Mucosa of descending colon (tissue), 3 donors: ENCODE results near the gene UNC93A. TPM values are rescaled to one million over a fixed set of nuclear protein-coding genes. Genes with fewer than 3 reads are reported as not detected.
"Not testable (repeated sequence)": the region's sequence is repeated elsewhere in the genome, so short reads cannot be mapped to it uniquely, and the experiment has no call there.

Source experiments
- ATAC-seq: fragments of 200-7000 bp; cut with Tn5 transposase; one replicate; pipeline ENCODE4 v1.9.1; 2020; ENCODE audit warnings: mild to moderate bottlenecking, moderate library complexity
- DNase-seq, 3 donors: peaks; one replicate each; pipeline ENCODE4 v3.0.0-alpha.2; 2020
- H3K36me3 ChIP-seq: fragments of 200-600 bp; one replicate; pipeline ENCODE4 v1.8.0; 2021; ENCODE audit warnings: low read depth, mild to moderate bottlenecking
- H3K4me1 ChIP-seq: fragments of 200-600 bp; one replicate; pipeline ENCODE4 v1.8.0; 2021; ENCODE audit warnings: low read depth, mild to moderate bottlenecking
- H3K4me3 ChIP-seq: fragments of 200-600 bp; one replicate; pipeline ENCODE4 v1.8.0; 2021; ENCODE audit warnings: mild to moderate bottlenecking
- H3K9me3 ChIP-seq: fragments of 200-600 bp; one replicate; pipeline ENCODE4 v1.8.0; 2021; ENCODE audit warnings: mild to moderate bottlenecking
- CTCF ChIP-seq: fragments of 200-600 bp; IDR thresholded peaks from one replicate; pipeline ENCODE4 v1.8.0; 2022; ENCODE audit warnings: antibody characterized with exemption, mild to moderate bottlenecking
- intact Hi-C, 2 donors: fragments of 100-400 bp; cut with DNase I in 1 of 2; cut with micrococcal nuclease in 1 of 2; formaldehyde crosslinking; loops; one replicate each; pipeline versions ENCODE4 v1.11.0 to v1.11.1; 2022; cut with DNase I, micrococcal nuclease
- total RNA-seq, 3 donors: library from RNA; stranded (reverse); fragmentation: NEBNext Ultra II Directional in 2 of 3; extraction: Animal tissue kit (Norgen Biotek cat#: 25700) in 2 of 3; gene quantifications; one replicate each; pipeline versions ENCODE4 v1.2.1 to v1.2.4, GENCODE V29; 2021 to 2023
- donor health status: DM: no; HTN: no; CAD: no; lungs with moderate emphysema.
- donor health status: DM: no; HTN: no; CAD: no.
- donor health status: DM: no; HTN: yes; CAD: no.

The UNC93A gene
- total RNA-seq, 3 donors from 2014 or later = 2.1 TPM; not detected in 2

- H3K9me3 ChIP-seq = no peaks in the 10 kb centered on the region
- no peak for ATAC-seq
- no peaks in the 10 kb centered on the region for H3K4me1 ChIP-seq
- intact Hi-C loops = no loop called here
- no peak for TF ChIP-seq CTCF
- DNase-seq = no peak
- no peaks in the 10 kb centered on the region for H3K36me3 ChIP-seq
- H3K4me3 ChIP-seq = no peak overlapping the region
Observed at GRCh38 chr6:167317172-167317571, 26.1 kb downstream of the UNC93A start.

- intact Hi-C loops, H3K4me1 ChIP-seq: not testable (repeated sequence)
Observed at GRCh38 chr6:167318354-167318753, 27.2 kb downstream of the UNC93A start.

GRCh38 chr6:167318856-167319255, 27.7 kb downstream of the UNC93A start:
- H3K4me3 ChIP-seq, H3K36me3 ChIP-seq, H3K4me1 ChIP-seq, DNase-seq, H3K9me3 ChIP-seq, intact Hi-C loops, ATAC-seq: not testable (repeated sequence)

More at GRCh38 chr6:167318354-167318753, 27.2 kb downstream of the UNC93A start:
- H3K4me3 ChIP-seq, ATAC-seq, DNase-seq, H3K36me3 ChIP-seq, H3K9me3 ChIP-seq: not testable (repeated sequence)

GRCh38 chr6:167319856-167320753, 29.0 kb downstream of the UNC93A start:
- intact Hi-C loops, H3K4me3 ChIP-seq, DNase-seq, H3K36me3 ChIP-seq, H3K4me1 ChIP-seq, H3K9me3 ChIP-seq: not testable (repeated sequence)
- peak; percentile 81 for ATAC-seq

- H3K36me3 ChIP-seq, ATAC-seq, H3K4me3 ChIP-seq, H3K9me3 ChIP-seq, intact Hi-C loops, DNase-seq, H3K4me1 ChIP-seq: not testable (repeated sequence)
Observed at GRCh38 chr6:167320754-167321056, 29.6 kb downstream of the UNC93A start.

- DNase-seq, ATAC-seq, H3K4me3 ChIP-seq, intact Hi-C loops, H3K4me1 ChIP-seq, H3K9me3 ChIP-seq, H3K36me3 ChIP-seq: not testable (repeated sequence)
Observed at GRCh38 chr6:167321185-167321584, 30.1 kb downstream of the UNC93A start.

GRCh38 chr6:167323111-167323510, 32.0 kb downstream of the UNC93A start:
- no peak overlapping the region for H3K4me3 ChIP-seq
- no peaks in the 10 kb centered on the region for H3K36me3 ChIP-seq
- ATAC-seq (no peak), DNase-seq (no peak)
- no peaks in the 10 kb centered on the region for H3K4me1 ChIP-seq
- no peak for TF ChIP-seq CTCF
- intact Hi-C loops = no loop called here
- H3K9me3 ChIP-seq = no peaks in the 10 kb centered on the region

- DNase-seq (no peak), ATAC-seq (no peak)
- H3K36me3 ChIP-seq = no peaks in the 10 kb centered on the region
- no peaks in the 10 kb centered on the region for H3K9me3 ChIP-seq
- no peak overlapping the region for H3K4me3 ChIP-seq
- intact Hi-C loops = no loop called here
- no peaks in the 10 kb centered on the region for H3K4me1 ChIP-seq
- no peak for TF ChIP-seq CTCF
Observed at GRCh38 chr6:167324111-167324510, 33.0 kb downstream of the UNC93A start.
